ENCODE results near the gene CRIP2.

The CRIP2 gene

DNA sequence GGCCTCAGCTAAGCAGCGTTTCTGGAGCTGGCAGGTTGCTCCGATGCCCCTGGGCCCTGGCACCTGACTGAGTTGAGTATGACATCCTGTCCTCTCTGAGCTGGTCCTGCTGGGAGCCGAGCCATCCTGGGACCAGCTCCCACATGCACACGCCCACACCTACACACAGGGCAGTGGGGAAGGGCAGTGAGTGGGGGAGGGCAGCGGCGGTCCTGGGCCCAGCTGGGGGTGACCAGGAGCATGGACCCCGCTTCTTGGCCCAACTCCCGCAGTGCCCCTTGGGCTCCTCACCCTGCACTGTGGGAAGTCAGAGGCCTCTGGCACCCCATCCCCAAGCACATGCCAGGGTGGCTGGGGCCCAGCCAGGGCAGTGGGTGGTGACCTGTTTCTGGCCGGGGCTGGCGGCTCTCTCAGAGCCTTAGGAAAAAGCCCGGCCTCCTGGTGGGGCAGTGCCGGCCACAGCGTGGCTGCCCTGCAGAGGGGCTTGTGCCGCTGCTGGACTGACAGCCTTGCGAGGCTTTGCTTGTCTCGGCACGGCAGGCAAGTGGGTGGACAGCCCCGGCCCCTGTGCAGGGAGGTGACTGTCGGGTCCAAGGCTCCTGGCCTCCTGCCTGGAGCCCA is 5.9 kb upstream of the CRIP2 start:
- Histone ChIP-seq H3K36me3 (ENCODE audit: control insufficient read depth, low read length) (peaks cover 31% of the 10 kb centered on the region; the same call in 1 of the 2 replicates), H3K9me2 (replicated peaks; ENCODE audit: control insufficient read depth, low read length) (no peaks in the 10 kb centered on the region), H4K20me1 (ENCODE audit: control insufficient read depth, insufficient read depth, low read depth, low read length) (no peaks in the 10 kb centered on the region), H3K4me2 (ENCODE audit: low read length) (no peak overlapping the region), H3K4me3 (ENCODE audit: low read length) (no peak overlapping the region), H3K27me3 (ENCODE audit: control insufficient read depth, low read length) (0 out of 2 replicates have a peak, but pooled peaks cover under 1% of the 10 kb centered on the region), H3K9me3 (ENCODE audit: control insufficient read depth, insufficient read depth, low read length) (no peaks in the 10 kb centered on the region), H3K27ac (ENCODE audit: low read depth, low read length) (no peak overlapping the region), H3K79me2 (ENCODE audit: control insufficient read depth, low read length) (no peaks in the 10 kb centered on the region), H3F3A (ENCODE audit: control insufficient read depth, insufficient read depth) (peaks cover 6% of the 10 kb centered on the region; the same call in 1 of the 2 replicates), H3K4me1 (ENCODE audit: control insufficient read depth, low read length) (peaks cover 12% of the 10 kb centered on the region)
- TF ChIP-seq EZH2phosphoT487 (IDR thresholded peaks at IDR 0.05; ENCODE audit: borderline replicate concordance, low read length) = no peak
- no peak for TF ChIP-seq CTCF (IDR thresholded peaks at IDR 0.05; ENCODE audit: low read depth, low read length, poor library complexity, severe bottlenecking)

DNA sequence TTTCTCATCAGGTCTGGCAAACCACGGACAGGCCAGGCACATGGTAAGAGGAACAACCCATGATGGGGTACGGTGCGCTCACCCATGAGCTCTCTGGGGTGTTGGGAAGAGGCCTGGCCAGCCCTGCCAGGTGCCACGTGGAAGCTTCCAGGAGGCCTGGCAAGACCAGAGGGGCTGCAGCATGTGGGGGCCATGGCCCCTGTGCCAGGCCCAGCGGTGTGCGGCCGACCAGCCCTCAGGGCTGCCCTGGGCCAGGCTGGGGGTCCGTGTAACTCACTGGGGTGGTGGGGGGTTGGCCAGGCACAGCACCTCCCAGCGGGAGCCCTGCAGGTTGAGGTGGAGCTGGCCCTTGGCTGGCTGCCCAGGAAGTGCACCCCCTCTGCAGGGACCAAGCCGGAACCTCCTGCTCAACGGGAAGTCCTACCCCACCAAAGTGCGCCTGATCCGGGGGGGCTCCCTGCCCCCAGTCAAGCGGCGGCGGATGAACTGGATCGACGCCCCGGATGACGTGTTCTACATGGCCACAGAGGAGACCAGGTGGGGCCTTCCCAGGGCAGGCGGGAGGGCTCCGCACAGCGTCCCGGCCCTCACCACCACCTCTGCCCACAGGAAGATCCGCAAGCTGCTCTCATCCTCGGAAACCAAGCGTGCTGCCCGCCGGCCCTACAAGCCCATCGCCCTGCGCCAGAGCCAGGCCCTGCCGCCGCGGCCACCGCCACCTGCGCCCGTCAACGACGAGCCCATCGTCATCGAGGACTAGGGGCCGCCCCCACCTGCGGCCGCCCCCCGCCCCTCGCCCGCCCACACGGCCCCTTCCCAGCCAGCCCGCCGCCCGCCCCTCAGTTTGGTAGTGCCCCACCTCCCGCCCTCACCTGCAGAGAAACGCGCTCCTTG is 4.9 kb upstream of the CRIP2 start:
- Histone ChIP-seq H3F3A (ENCODE audit: control insufficient read depth, insufficient read depth) (peaks cover 6% of the 10 kb centered on the region; the same call in 1 of the 2 replicates), H3K27ac (ENCODE audit: low read depth, low read length) (no peak overlapping the region), H3K4me3 (ENCODE audit: low read length) (no peak overlapping the region), H3K4me1 (ENCODE audit: control insufficient read depth, low read length) (peaks cover 18% of the 10 kb centered on the region), H3K36me3 (ENCODE audit: control insufficient read depth, low read length) (peaks cover 24% of the 10 kb centered on the region; the same call in 1 of the 2 replicates), H3K9me3 (ENCODE audit: control insufficient read depth, insufficient read depth, low read length) (no peaks in the 10 kb centered on the region), H3K79me2 (ENCODE audit: control insufficient read depth, low read length) (no peaks in the 10 kb centered on the region), H3K9me2 (replicated peaks; ENCODE audit: control insufficient read depth, low read length) (no peaks in the 10 kb centered on the region), H3K27me3 (ENCODE audit: control insufficient read depth, low read length) (peaks cover 3% of the 10 kb centered on the region), H3K4me2 (ENCODE audit: low read length) (no peak overlapping the region), H4K20me1 (ENCODE audit: control insufficient read depth, insufficient read depth, low read depth, low read length) (no peaks in the 10 kb centered on the region)
- TF ChIP-seq EZH2phosphoT487 (IDR thresholded peaks at IDR 0.05; ENCODE audit: borderline replicate concordance, low read length) = no peak
- TF ChIP-seq CTCF (IDR thresholded peaks at IDR 0.05; ENCODE audit: low read depth, low read length, poor library complexity, severe bottlenecking) = no peak

DNA sequence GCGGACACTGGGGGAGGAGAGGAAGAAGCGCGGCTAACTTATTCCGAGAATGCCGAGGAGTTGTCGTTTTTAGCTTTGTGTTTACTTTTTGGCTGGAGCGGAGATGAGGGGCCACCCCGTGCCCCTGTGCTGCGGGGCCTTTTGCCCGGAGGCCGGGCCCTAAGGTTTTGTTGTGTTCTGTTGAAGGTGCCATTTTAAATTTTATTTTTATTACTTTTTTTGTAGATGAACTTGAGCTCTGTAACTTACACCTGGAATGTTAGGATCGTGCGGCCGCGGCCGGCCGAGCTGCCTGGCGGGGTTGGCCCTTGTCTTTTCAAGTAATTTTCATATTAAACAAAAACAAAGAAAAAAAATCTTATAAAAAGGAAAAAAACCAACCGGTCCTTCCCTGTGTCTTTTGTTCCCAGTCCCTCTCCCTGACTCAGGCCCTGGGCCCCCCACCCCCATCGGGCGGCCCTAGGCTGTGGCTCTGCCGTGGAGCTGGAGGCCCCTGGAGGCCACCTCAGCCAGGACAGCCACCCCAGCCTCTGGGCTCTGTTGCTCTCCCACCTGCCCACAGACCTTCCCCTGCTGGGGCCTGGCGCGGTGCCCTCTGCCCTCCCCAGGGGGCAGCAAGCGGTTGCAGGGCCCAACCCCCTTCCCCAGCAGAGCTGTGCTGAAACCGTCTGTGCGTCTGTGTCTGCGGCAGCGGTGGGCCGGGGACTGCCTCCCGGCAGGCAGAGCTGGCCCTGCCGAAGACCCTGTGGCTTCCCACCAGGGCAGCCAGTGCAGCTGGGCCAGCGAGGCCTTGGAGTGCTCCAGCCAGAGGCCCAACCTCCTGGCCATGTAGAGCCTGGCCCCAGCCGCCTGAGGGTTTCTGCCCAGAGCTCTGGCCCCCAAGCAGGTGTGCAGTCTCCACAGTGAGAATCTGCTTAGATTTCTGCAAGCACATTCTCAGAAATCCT is 4.0 kb upstream of the CRIP2 start:
- Histone ChIP-seq H3K9me2 (replicated peaks; ENCODE audit: control insufficient read depth, low read length) (no peaks in the 10 kb centered on the region), H3K36me3 (ENCODE audit: control insufficient read depth, low read length) (peaks cover 15% of the 10 kb centered on the region; the same call in 1 of the 2 replicates), H3F3A (ENCODE audit: control insufficient read depth, insufficient read depth) (peaks cover 6% of the 10 kb centered on the region; the same call in 1 of the 2 replicates), H3K4me3 (ENCODE audit: low read length) (no peak overlapping the region), H4K20me1 (ENCODE audit: control insufficient read depth, insufficient read depth, low read depth, low read length) (no peaks in the 10 kb centered on the region), H3K27ac (ENCODE audit: low read depth, low read length) (no peak overlapping the region), H3K4me2 (ENCODE audit: low read length) (no peak overlapping the region), H3K4me1 (ENCODE audit: control insufficient read depth, low read length) (peaks cover 26% of the 10 kb centered on the region), H3K27me3 (ENCODE audit: control insufficient read depth, low read length) (peaks cover 13% of the 10 kb centered on the region), H3K79me2 (ENCODE audit: control insufficient read depth, low read length) (no peaks in the 10 kb centered on the region), H3K9me3 (ENCODE audit: control insufficient read depth, insufficient read depth, low read length) (no peaks in the 10 kb centered on the region)
- TF ChIP-seq EZH2phosphoT487 (IDR thresholded peaks at IDR 0.05; ENCODE audit: borderline replicate concordance, low read length) (no peak), CTCF (IDR thresholded peaks at IDR 0.05; ENCODE audit: low read depth, low read length, poor library complexity, severe bottlenecking) (peak; percentile 7)
